Lower lobe of right lung (tissue), 2 donors: ENCODE data around the gene TPRG1L. TPM values are rescaled to one million over a fixed set of nuclear protein-coding genes. Genes with fewer than 3 reads are reported as not detected.

Experiments
- ATAC-seq, 2 donors: fragments of 200-7000 bp; cut with Tn5 transposase; one replicate each; pipeline ENCODE4 v1.9.1; 2020 to 2022; ENCODE audit warnings: mild to moderate bottlenecking in 2 of 2, moderate library complexity in 2 of 2
- DNase-seq: peaks from one replicate; pipeline ENCODE4 v3.0.0-alpha.2; 2020
- H3K27ac ChIP-seq: fragments of 200-600 bp; one replicate; pipeline ENCODE4 v1.8.0; 2022
- H3K27me3 ChIP-seq: fragments of 200-600 bp; one replicate; pipeline ENCODE4 v1.8.0; 2022; ENCODE audit warnings: low read depth
- H3K36me3 ChIP-seq: fragments of 200-600 bp; one replicate; pipeline ENCODE4 v1.8.0; 2022; ENCODE audit warnings: mild to moderate bottlenecking
- H3K4me1 ChIP-seq: fragments of 200-600 bp; one replicate; pipeline ENCODE4 v1.8.0; 2022
- H3K4me3 ChIP-seq: fragments of 200-600 bp; one replicate; pipeline ENCODE4 v1.8.0; 2022; ENCODE audit warnings: mild to moderate bottlenecking
- H3K9me3 ChIP-seq: fragments of 200-600 bp; one replicate; pipeline ENCODE4 v1.8.0; 2022
- CTCF ChIP-seq: fragments of 200-600 bp; IDR thresholded peaks from one replicate; pipeline ENCODE4 v1.8.0; 2022; ENCODE audit warnings: antibody characterized with exemption, mild to moderate bottlenecking
- intact Hi-C: fragments of 100-400 bp; cut with DNase I; formaldehyde crosslinking; loops from one replicate; pipeline ENCODE4 v1.11.0; 2022
- total RNA-seq: library from RNA; stranded (reverse); fragmentation: NEBNext Ultra II Directional; extraction: Animal tissue kit (Norgen Biotek cat#: 25700); gene quantifications from one replicate; pipeline ENCODE4 v1.2.1, GENCODE V29; 2021
- donor health status: DM: no; HTN: yes; CAD: no; lungs with severe emphysema.

The TPRG1L gene
- total RNA-seq, 1 donor from 2014 or later = 46.1 TPM

GRCh38 chr1:3649342-3650247 lies 24.8 kb downstream of the TPRG1L start, which contains the start of gene WRAP73:
Gene WRAP73, minus strand, starts transcription at chr1:3650103. Its CDS starts 104 bp downstream, at chr1:3649999.
- peaks cover 32% of the 10 kb centered on the region for H3K36me3 ChIP-seq
- DNase-seq (peak; percentile 95), ATAC-seq (peak; percentile 93 to 97)
- peaks cover 45% of the 10 kb centered on the region for H3K27me3 ChIP-seq
- peak within 1 kb of the TSS; percentile 58 for H3K27ac ChIP-seq
- no peaks in the 10 kb centered on the region for H3K9me3 ChIP-seq
- peaks cover 40% of the 10 kb centered on the region for H3K4me1 ChIP-seq
- TF ChIP-seq CTCF = peak; percentile 35
- intact Hi-C loops = no loop called here
- H3K4me3 ChIP-seq = peak within 1 kb of the TSS; percentile 87

GRCh38 chr1:3650248-3651025 lies 25.6 kb downstream of the TPRG1L start:
- Histone ChIP-seq H3K36me3 (peaks cover 26% of the 10 kb centered on the region), H3K27ac (no peak overlapping the region), H3K27me3 (peaks cover 51% of the 10 kb centered on the region), H3K4me1 (peaks cover 40% of the 10 kb centered on the region), H3K4me3 (peak overlapping the region; percentile 87), H3K9me3 (no peaks in the 10 kb centered on the region)
- DNase-seq (no peak), ATAC-seq (no peak)
- no peak for TF ChIP-seq CTCF
- intact Hi-C loops = no loop called here

GRCh38 chr1:3651026-3651929 lies 26.5 kb downstream of the TPRG1L start:
- H3K4me3 ChIP-seq = peak overlapping the region; percentile 87
- TF ChIP-seq CTCF = no peak
- H3K27ac ChIP-seq = no peak overlapping the region
- H3K4me1 ChIP-seq = peaks cover 40% of the 10 kb centered on the region
- intact Hi-C loops = no loop called here
- ATAC-seq (peak; percentile 4 to 5), DNase-seq (no peak)
- H3K36me3 ChIP-seq = peaks cover 17% of the 10 kb centered on the region
- peaks cover 51% of the 10 kb centered on the region for H3K27me3 ChIP-seq
- no peaks in the 10 kb centered on the region for H3K9me3 ChIP-seq

- DNase-seq = no peak
- no peak within 1 kb of the TSS for H3K27ac ChIP-seq
- H3K27me3 ChIP-seq = peaks cover 57% of the 10 kb centered on the region
- ATAC-seq = peak; percentile 3 to 33
- intact Hi-C loops = no loop called here
- TF ChIP-seq CTCF = no peak
- H3K4me3 ChIP-seq = peak within 1 kb of the TSS; percentile 87
- H3K9me3 ChIP-seq = no peaks in the 10 kb centered on the region
- peaks cover 10% of the 10 kb centered on the region for H3K36me3 ChIP-seq
- H3K4me1 ChIP-seq = peaks cover 40% of the 10 kb centered on the region
Observed at GRCh38 chr1:3651930-3652547, 27.2 kb downstream of the TPRG1L start, which contains the start of gene TP73. Gene TP73, plus strand, starts transcription at chr1:3652516. Its CDS starts 29,850 bp downstream, at chr1:3682366.
